ENCODE measurements around the gene FN3KRP.
"Not testable (repeated sequence)": the region's sequence is repeated elsewhere in the genome, so short reads cannot be mapped to it uniquely, and the experiment has no call there.

FN3KRP gene

DNA sequence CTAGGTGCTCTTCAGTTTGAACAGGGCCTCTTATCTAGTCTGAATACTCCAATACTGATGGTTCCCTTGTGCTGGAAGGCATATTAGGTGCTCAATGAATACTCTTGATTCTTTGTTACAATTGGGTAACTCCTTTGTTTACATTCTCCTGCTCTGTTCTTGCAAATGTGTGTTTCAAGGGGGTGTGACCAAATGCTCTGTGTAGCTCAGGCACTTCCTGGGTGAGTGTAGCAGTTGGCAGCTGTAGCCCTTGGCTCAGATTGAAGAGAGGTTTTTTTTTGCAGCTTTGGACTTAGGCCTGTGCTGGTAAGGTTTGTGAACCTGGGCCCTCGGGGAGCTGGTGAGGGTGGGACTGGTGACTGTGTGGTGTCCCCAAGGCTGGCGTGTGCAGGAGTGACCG, 55.5 kb downstream of the FN3KRP start:
- H3K27me3 ChIP-seq = no peaks in the 10 kb centered on the region
- no peak overlapping the region for H3K4me3 ChIP-seq (ENCODE audit: low read depth in 1 of 2, low read length in 1 of 2)
- TF ChIP-seq CTCF (IDR thresholded peaks at IDR 0.05) = no peak
- H3K27ac ChIP-seq = no peak overlapping the region
- no peaks in the 10 kb centered on the region for H3K9me3 ChIP-seq
- H3K36me3 ChIP-seq = peaks cover 21% of the 10 kb centered on the region
- peaks cover 0 to 3% of the 10 kb centered on the region in 2 experiments for H3K4me1 ChIP-seq (ENCODE audit: control insufficient read depth in 1 of 2, insufficient read depth in 1 of 2, low read depth in 1 of 2, low read length in 1 of 2)

- H3K4me3 ChIP-seq (ENCODE audit: low read depth in 1 of 2, low read length in 1 of 2) = not testable (repeated sequence)
These were observed 58.0 kb downstream of the FN3KRP start for GRCh38 chr17:82774456-82774855.

DNA sequence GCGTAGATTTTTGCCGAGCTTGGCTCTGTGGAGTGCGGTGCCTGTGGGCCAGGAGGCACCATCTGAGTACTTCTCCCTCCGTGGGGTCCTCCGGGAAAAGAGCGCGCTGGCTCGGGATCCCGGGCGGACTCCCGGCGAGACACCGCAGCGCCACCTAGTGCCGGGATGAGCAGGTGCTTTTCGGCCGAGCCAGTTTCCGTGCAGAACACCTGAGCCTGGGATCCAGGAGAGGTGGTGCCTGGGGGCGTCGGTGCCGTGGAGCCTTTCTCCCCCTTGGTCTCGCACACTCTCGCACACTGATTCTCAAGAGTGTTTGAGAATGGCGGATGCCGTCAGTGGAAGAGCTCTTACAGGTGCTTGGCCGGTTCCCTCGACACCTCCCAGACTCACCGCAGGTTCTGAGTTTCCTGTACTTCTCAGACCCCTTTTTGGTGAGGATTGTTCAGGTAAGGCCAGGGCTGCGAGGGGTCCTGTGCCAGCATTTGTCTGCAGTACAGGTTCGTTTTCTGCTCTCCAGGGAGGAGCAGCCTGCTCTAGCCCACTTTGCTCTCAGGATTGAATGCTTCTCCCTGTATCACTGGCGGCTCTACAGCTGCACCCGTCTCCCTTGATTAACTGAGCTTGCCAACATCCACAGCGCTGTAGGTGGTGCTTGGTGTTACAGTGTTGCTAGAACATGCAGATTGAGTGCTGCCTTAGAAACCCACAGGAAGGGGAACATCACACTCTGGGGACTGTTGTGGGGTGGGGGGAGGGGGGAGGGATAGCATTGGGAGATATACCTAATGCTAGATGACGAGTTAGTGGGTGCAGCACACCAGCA, 58.7 kb downstream of the FN3KRP start:
- Histone ChIP-seq H3K27me3 (no peaks in the 10 kb centered on the region), H3K36me3 (peaks cover 8% of the 10 kb centered on the region), H3K4me1 (ENCODE audit: control insufficient read depth in 1 of 2, insufficient read depth in 1 of 2, low read depth in 1 of 2, low read length in 1 of 2) (peaks cover 0 to 3% of the 10 kb centered on the region in 2 experiments), H3K27ac (no peak overlapping the region), H3K9me3 (no peaks in the 10 kb centered on the region), H3K4me3 (ENCODE audit: low read depth in 1 of 2, low read length in 1 of 2) (no peak overlapping the region)
- peak; percentile 57 for TF ChIP-seq CTCF (IDR thresholded peaks at IDR 0.05)

More at GRCh38 chr17:82774456-82774855, 58.0 kb downstream of the FN3KRP start:
- H3K4me1 ChIP-seq (ENCODE audit: control insufficient read depth in 1 of 2, insufficient read depth in 1 of 2, low read depth in 1 of 2, low read length in 1 of 2); H3K36me3 ChIP-seq; H3K27me3 ChIP-seq; H3K27ac ChIP-seq; H3K9me3 ChIP-seq: not testable (repeated sequence)

DNA sequence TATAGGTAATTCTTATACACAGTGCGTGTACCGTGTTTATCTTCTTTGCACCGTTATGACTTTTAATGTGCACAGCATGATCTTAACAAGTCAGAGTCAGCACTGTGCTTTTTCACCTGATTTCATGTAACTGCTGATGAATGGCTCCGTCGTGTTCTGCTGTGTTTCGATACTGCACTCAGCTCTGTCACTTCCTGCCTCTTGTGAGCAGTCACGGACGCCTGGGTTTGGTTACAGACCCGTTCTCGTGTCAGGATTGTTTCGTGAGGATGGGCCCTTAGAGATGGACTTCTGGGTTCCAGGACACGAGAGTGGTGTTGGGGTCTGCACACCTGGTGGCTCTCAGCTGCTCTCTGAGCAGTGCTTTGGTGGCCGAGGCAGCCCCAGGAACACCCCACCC, 59.9 kb downstream of the FN3KRP start:
- H3K27me3 ChIP-seq = no peaks in the 10 kb centered on the region
- H3K4me1 ChIP-seq (ENCODE audit: control insufficient read depth in 1 of 2, insufficient read depth in 1 of 2, low read depth in 1 of 2, low read length in 1 of 2) = peaks cover 0 to 3% of the 10 kb centered on the region in 2 experiments
- peaks cover 8% of the 10 kb centered on the region for H3K36me3 ChIP-seq
- no peak for TF ChIP-seq CTCF (IDR thresholded peaks at IDR 0.05)
- no peak overlapping the region for H3K27ac ChIP-seq
- no peaks in the 10 kb centered on the region for H3K9me3 ChIP-seq
- no peak overlapping the region for H3K4me3 ChIP-seq (ENCODE audit: low read depth in 1 of 2, low read length in 1 of 2)

All from neutrophil (primary cell).